Glutamatergic neuron (in vitro differentiated cells): ENCODE results near the gene FOXD2. TPM values are rescaled to one million over a fixed set of nuclear protein-coding genes. Genes with fewer than 3 reads are reported as not detected.

Experiments
- DNase-seq: peaks from one replicate; pipeline ENCODE4 v3.0.0; 2022
- H3K27ac Mint-ChIP-seq: one replicate; pipeline ENCODE4 v1.8.0; 2020; ENCODE audit warnings: mild to moderate bottlenecking, mixed read lengths, inconsistent platforms; ENCODE audit not compliant: unreplicated experiment
- H3K27me3 Mint-ChIP-seq: one replicate; pipeline ENCODE4 v1.8.0; 2020; ENCODE audit warnings: mild to moderate bottlenecking, moderate library complexity, mixed read lengths, inconsistent platforms; ENCODE audit not compliant: unreplicated experiment
- H3K36me3 Mint-ChIP-seq: one replicate; pipeline ENCODE4 v1.8.0; 2020; ENCODE audit warnings: mild to moderate bottlenecking, mixed read lengths, inconsistent platforms; ENCODE audit not compliant: unreplicated experiment
- H3K4me1 Mint-ChIP-seq: one replicate; pipeline ENCODE4 v1.8.0; 2020; ENCODE audit warnings: mild to moderate bottlenecking, low read depth, mixed read lengths, inconsistent platforms; ENCODE audit not compliant: unreplicated experiment
- H3K4me3 Mint-ChIP-seq: one replicate; pipeline ENCODE4 v1.8.0; 2020; ENCODE audit warnings: mild to moderate bottlenecking, mixed read lengths, inconsistent platforms; ENCODE audit not compliant: unreplicated experiment
- H3K9me3 Mint-ChIP-seq: one replicate; pipeline ENCODE4 v1.8.0; 2020; ENCODE audit warnings: mild to moderate bottlenecking, moderate library complexity, mixed read lengths, inconsistent platforms; ENCODE audit not compliant: unreplicated experiment
- total RNA-seq: library from RNA; stranded (reverse); fragmentation: NEBNext Ultra II Directional; extraction: Animal tissue kit (Norgen Biotek cat#: 25700); gene quantifications from one replicate; pipeline ENCODE4 v1.2.1, GENCODE V29; 2021; ENCODE audit not compliant: unreplicated experiment
- TF ChIP-seq, protein P1 (sequence below): fragments of 200-600 bp; sonication (generic); IDR thresholded peaks from one replicate; pipeline ENCODE4 v1.5.0; 2021; ENCODE audit not compliant: partially characterized antibody, unreplicated experiment

FOXD2 gene
- total RNA-seq, 1 donor from 2014 or later, result not detected

DNA sequence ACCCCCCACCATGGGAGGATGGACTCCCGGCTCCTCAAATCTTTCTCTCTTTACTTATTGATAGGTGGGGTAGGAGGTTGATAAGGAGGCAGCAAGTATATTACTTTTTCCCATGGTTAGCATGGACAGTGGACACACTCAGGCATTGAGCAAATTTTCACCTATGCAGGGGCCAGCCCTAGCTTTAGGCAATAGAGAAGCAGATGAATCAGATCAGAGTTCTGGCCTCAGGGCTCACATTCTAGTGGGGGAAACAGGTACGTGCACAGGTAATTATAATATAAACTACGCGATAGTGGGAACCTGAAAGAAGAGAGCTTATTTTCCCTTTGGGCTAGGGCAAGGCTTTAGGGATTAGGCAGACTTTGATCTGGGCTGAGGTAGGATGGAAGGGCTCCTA lies 35.3 kb upstream of the FOXD2 start:
- Mint-ChIP-seq H3K4me3 (no peak overlapping the region), H3K9me3 (no peaks in the 10 kb centered on the region), H3K36me3 (no peaks in the 10 kb centered on the region), H3K27ac (no peak overlapping the region), H3K4me1 (no peaks in the 10 kb centered on the region), H3K27me3 (peaks cover 3% of the 10 kb centered on the region)
- TF ChIP-seq, protein P1, sequence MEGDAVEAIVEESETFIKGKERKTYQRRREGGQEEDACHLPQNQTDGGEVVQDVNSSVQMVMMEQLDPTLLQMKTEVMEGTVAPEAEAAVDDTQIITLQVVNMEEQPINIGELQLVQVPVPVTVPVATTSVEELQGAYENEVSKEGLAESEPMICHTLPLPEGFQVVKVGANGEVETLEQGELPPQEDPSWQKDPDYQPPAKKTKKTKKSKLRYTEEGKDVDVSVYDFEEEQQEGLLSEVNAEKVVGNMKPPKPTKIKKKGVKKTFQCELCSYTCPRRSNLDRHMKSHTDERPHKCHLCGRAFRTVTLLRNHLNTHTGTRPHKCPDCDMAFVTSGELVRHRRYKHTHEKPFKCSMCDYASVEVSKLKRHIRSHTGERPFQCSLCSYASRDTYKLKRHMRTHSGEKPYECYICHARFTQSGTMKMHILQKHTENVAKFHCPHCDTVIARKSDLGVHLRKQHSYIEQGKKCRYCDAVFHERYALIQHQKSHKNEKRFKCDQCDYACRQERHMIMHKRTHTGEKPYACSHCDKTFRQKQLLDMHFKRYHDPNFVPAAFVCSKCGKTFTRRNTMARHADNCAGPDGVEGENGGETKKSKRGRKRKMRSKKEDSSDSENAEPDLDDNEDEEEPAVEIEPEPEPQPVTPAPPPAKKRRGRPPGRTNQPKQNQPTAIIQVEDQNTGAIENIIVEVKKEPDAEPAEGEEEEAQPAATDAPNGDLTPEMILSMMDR, result no peak
- no peak for DNase-seq

DNA sequence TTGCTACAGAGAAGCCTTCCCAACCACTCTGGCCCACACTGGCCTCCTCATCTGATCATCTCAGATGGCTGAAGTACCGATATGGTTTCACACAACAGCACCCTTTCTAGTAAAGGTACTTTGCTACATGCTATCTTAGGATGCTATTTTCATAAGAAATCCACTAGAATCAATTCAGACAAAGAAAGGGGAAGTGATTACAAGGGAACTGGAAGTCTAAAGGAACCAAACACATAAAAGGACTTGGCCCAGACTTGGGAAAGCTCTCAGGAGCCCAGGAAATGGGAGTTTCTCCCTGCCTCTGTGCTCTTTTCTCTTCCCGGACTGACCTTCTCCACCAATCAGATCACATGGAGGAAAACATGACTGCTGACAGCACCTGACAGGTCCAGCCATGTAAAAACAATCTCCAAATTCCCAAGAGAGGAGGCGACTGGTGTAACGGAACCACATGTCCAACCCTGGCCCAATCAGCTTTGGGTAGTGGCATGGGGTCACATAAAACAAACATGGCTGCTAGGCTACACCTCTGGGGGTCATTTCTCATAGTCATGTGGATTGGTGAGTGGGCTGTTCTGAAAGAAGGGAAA lies 34.4 kb upstream of the FOXD2 start:
- no peak for DNase-seq
- Mint-ChIP-seq H3K27me3 (peaks cover 3% of the 10 kb centered on the region), H3K9me3 (no peaks in the 10 kb centered on the region), H3K36me3 (no peaks in the 10 kb centered on the region), H3K4me1 (no peaks in the 10 kb centered on the region), H3K27ac (no peak overlapping the region), H3K4me3 (no peak overlapping the region)
- TF ChIP-seq, protein P1, result no peak

- H3K4me3 Mint-ChIP-seq, result no peak overlapping the region
- peaks cover 10% of the 10 kb centered on the region for H3K27me3 Mint-ChIP-seq
- H3K27ac Mint-ChIP-seq, result no peak overlapping the region
- no peaks in the 10 kb centered on the region for H3K4me1 Mint-ChIP-seq
- no peak for DNase-seq
- TF ChIP-seq, protein P1, result no peak
- H3K9me3 Mint-ChIP-seq, result no peaks in the 10 kb centered on the region
- H3K36me3 Mint-ChIP-seq, result peaks cover under 1% of the 10 kb centered on the region
Measured at GRCh38 chr1:47405697-47406096, 32.1 kb upstream of the FOXD2 start.

DNA sequence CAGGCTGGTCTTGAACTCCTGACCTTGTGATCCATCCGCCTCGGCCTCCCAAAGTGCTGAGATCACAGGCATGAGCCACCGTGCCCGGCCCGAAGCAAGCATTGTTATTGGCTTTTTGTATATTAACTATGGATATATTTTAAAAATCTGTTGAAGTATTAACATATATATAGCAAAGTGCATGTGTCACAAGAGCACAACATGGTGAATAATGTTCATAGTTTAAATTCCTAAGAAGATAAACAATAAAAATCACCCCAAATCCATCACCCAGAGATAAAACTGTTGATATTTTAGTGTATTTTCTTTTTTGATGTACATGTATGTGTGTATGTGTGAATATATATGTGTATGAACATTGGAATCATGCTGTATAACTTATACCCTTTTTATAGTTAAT lies 30.9 kb upstream of the FOXD2 start:
- no peak for DNase-seq
- no peak overlapping the region for H3K4me3 Mint-ChIP-seq
- peaks cover 11% of the 10 kb centered on the region for H3K27me3 Mint-ChIP-seq
- TF ChIP-seq, protein P1, result no peak
- H3K9me3 Mint-ChIP-seq, result no peaks in the 10 kb centered on the region
- no peak overlapping the region for H3K27ac Mint-ChIP-seq
- H3K4me1 Mint-ChIP-seq, result no peaks in the 10 kb centered on the region
- peaks cover 6% of the 10 kb centered on the region for H3K36me3 Mint-ChIP-seq

DNA sequence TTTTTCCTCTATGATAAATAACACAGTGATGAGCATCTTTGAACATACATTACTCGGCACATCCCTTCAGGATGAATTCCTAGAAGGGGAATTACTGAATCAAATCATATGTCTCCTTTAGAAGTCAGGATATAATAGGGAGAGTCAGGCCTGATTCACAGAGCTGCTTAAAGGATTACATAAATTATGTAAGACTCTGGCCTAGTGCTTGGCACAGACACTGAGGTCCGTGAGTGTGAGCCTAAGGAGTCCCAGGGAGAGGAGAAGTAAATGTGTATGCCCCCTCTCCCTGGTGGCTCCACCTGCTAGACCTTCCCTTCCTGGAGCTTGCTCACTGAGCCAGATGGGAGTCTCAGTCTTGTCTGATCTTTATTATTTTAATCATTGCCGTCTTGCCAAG lies 30.4 kb upstream of the FOXD2 start:
- no peaks in the 10 kb centered on the region for H3K4me1 Mint-ChIP-seq
- TF ChIP-seq, protein P1, result no peak
- H3K9me3 Mint-ChIP-seq, result no peaks in the 10 kb centered on the region
- H3K27ac Mint-ChIP-seq, result no peak overlapping the region
- H3K4me3 Mint-ChIP-seq, result no peak overlapping the region
- DNase-seq, result no peak
- peaks cover 6% of the 10 kb centered on the region for H3K36me3 Mint-ChIP-seq
- peaks cover 11% of the 10 kb centered on the region for H3K27me3 Mint-ChIP-seq
